ENCODE measurements around the gene MAB21L2.

MAB21L2 gene

DNA sequence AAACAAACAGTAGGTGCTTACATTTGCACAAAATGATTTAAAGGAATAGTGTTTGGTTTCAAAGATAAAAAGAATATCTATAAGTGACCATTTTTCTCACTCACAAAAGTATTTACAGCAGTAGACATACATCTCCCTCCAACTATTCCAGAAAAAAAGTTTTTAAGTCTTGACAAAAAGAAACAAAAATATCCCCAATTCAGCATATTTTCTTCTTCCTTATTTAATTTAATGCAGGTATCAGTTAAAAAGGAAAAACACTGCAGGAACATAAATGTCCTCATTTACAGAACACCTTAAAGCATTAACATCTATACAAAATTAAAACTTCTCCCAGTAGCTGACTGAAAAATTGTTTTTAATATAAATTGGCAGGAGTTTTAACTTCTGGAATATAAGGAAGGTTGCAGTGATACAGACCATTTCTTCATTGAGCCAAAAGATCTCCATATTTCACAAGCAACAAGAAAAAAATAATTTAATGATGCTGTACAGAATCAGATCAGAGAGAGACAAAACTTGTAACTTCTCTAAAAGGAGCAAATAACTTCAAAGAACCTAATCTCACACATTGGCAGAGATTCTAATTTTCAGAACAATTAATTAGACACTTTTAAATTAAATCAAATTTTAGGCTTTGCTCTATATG lies 4.3 kb downstream of the MAB21L2 start:
- Histone ChIP-seq H3K27me3 (ENCODE audit: control insufficient read depth, insufficient read depth, low read length) (no peaks in the 10 kb centered on the region), H3K4me2 (ENCODE audit: low read length) (no peak overlapping the region), H3K4me3 (ENCODE audit: low read length) (no peak overlapping the region), H3K36me3 (ENCODE audit: insufficient read depth, low read length) (peaks cover 5% of the 10 kb centered on the region), H3K9ac (ENCODE audit: low read depth, low read length) (no peak overlapping the region), H3K4me1 (ENCODE audit: control insufficient read depth, insufficient read depth, low read length) (no peaks in the 10 kb centered on the region), H3K9me3 (replicated peaks; ENCODE audit: low read length) (no peaks in the 10 kb centered on the region)

- H3K4me2 ChIP-seq (ENCODE audit: low read length): no peak overlapping the region
- no peak overlapping the region for H3K9ac ChIP-seq (ENCODE audit: low read depth, low read length)
- H3K4me3 ChIP-seq (ENCODE audit: low read length): no peak overlapping the region
- H3K27me3 ChIP-seq (ENCODE audit: control insufficient read depth, insufficient read depth, low read length): no peaks in the 10 kb centered on the region
- H3K4me1 ChIP-seq (ENCODE audit: control insufficient read depth, insufficient read depth, low read length): no peaks in the 10 kb centered on the region
- no peaks in the 10 kb centered on the region for H3K9me3 ChIP-seq (replicated peaks; ENCODE audit: low read length)
- H3K36me3 ChIP-seq (ENCODE audit: insufficient read depth, low read length): no peaks in the 10 kb centered on the region
These were observed 6.4 kb downstream of the MAB21L2 start for GRCh38 chr4:150588316-150588715.

DNA sequence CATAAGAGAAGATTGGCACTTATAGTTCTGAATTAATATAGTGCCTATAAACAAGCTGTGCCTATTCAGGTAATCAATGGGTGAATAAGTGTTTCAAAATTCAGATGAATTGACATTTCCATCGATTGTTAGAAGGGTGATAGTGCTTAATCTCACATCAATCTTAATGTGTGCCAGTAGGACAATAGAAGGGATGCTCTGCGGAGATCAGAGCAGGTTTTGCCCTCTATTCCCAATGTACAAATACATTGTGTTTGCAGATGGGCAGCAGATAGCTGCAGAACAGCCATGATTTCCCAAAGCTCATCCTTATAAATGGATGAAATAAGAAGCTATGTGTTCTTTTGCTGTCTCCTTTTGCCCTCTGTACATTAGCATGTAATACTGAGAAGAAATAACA lies 7.2 kb downstream of the MAB21L2 start:
- no peak overlapping the region for H3K4me3 ChIP-seq (ENCODE audit: low read length)
- no peak overlapping the region for H3K4me2 ChIP-seq (ENCODE audit: low read length)
- H3K9ac ChIP-seq (ENCODE audit: low read depth, low read length): no peak overlapping the region
- no peaks in the 10 kb centered on the region for H3K4me1 ChIP-seq (ENCODE audit: control insufficient read depth, insufficient read depth, low read length)
- no peaks in the 10 kb centered on the region for H3K9me3 ChIP-seq (replicated peaks; ENCODE audit: low read length)
- no peaks in the 10 kb centered on the region for H3K36me3 ChIP-seq (ENCODE audit: insufficient read depth, low read length)
- no peaks in the 10 kb centered on the region for H3K27me3 ChIP-seq (ENCODE audit: control insufficient read depth, insufficient read depth, low read length)

- Histone ChIP-seq H3K4me3 (ENCODE audit: low read length) (no peak overlapping the region), H3K4me1 (ENCODE audit: control insufficient read depth, insufficient read depth, low read length) (no peaks in the 10 kb centered on the region), H3K9ac (ENCODE audit: low read depth, low read length) (no peak overlapping the region)
These were observed 8.7 kb downstream of the MAB21L2 start for GRCh38 chr4:150590631-150591030.

GRCh38 chr4:150591406-150591805 lies 9.5 kb downstream of the MAB21L2 start:
- Histone ChIP-seq H3K4me1 (ENCODE audit: control insufficient read depth, insufficient read depth, low read length) (no peaks in the 10 kb centered on the region), H3K9me3 (replicated peaks; ENCODE audit: low read length) (no peaks in the 10 kb centered on the region), H3K36me3 (ENCODE audit: insufficient read depth, low read length) (no peaks in the 10 kb centered on the region), H3K4me2 (ENCODE audit: low read length) (no peak overlapping the region), H3K9ac (ENCODE audit: low read depth, low read length) (no peak overlapping the region), H3K27me3 (ENCODE audit: control insufficient read depth, insufficient read depth, low read length) (no peaks in the 10 kb centered on the region), H3K4me3 (ENCODE audit: low read length) (no peak overlapping the region)

More at GRCh38 chr4:150590631-150591030, 8.7 kb downstream of the MAB21L2 start:
- no peak overlapping the region for H3K4me2 ChIP-seq (ENCODE audit: low read length)
- H3K36me3 ChIP-seq (ENCODE audit: insufficient read depth, low read length): no peaks in the 10 kb centered on the region
- no peaks in the 10 kb centered on the region for H3K9me3 ChIP-seq (replicated peaks; ENCODE audit: low read length)
- H3K27me3 ChIP-seq (ENCODE audit: control insufficient read depth, insufficient read depth, low read length): no peaks in the 10 kb centered on the region

DNA sequence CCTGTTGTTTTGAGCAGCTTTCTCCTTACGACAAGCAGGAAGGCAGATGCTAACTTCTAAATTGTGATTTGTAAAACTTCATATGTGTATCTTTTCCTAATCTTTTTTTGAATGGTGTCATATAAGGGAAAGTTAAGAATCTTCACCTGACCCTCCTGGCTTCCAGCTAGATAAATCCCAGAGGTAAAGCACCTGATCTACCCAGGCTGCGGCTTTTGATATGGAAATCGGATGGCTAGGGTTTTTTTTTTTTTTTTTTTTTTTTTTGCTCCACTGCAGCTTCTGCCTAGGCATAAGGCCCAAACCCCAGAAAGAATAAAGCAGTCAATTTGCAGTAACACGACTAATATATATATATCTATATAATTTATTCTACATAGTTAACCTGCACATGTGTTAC lies 10.0 kb downstream of the MAB21L2 start:
- H3K4me1 ChIP-seq (ENCODE audit: control insufficient read depth, insufficient read depth, low read length): no peaks in the 10 kb centered on the region
- no peak overlapping the region for H3K9ac ChIP-seq (ENCODE audit: low read depth, low read length)
- H3K36me3 ChIP-seq (ENCODE audit: insufficient read depth, low read length): no peaks in the 10 kb centered on the region
- H3K9me3 ChIP-seq (replicated peaks; ENCODE audit: low read length): no peaks in the 10 kb centered on the region
- no peak overlapping the region for H3K4me3 ChIP-seq (ENCODE audit: low read length)
- H3K27me3 ChIP-seq (ENCODE audit: control insufficient read depth, insufficient read depth, low read length): no peaks in the 10 kb centered on the region
- H3K4me2 ChIP-seq (ENCODE audit: low read length): no peak overlapping the region

- H3K27me3 ChIP-seq (ENCODE audit: control insufficient read depth, insufficient read depth, low read length): no peaks in the 10 kb centered on the region
- no peak overlapping the region for H3K9ac ChIP-seq (ENCODE audit: low read depth, low read length)
These were observed 12.0 kb downstream of the MAB21L2 start for GRCh38 chr4:150593996-150594395.

GRCh38 chr4:150598909-150599308 lies 17.0 kb downstream of the MAB21L2 start:
- no peak overlapping the region for H3K4me3 ChIP-seq (ENCODE audit: low read length)
- H3K4me2 ChIP-seq (ENCODE audit: low read length): no peak overlapping the region
- no peak overlapping the region for H3K9ac ChIP-seq (ENCODE audit: low read depth, low read length)
- H3K9me3 ChIP-seq (replicated peaks; ENCODE audit: low read length): no peaks in the 10 kb centered on the region
- no peaks in the 10 kb centered on the region for H3K27me3 ChIP-seq (ENCODE audit: control insufficient read depth, insufficient read depth, low read length)
- no peaks in the 10 kb centered on the region for H3K36me3 ChIP-seq (ENCODE audit: insufficient read depth, low read length)
- no peaks in the 10 kb centered on the region for H3K4me1 ChIP-seq (ENCODE audit: control insufficient read depth, insufficient read depth, low read length)

More at GRCh38 chr4:150593996-150594395, 12.0 kb downstream of the MAB21L2 start:
- H3K4me2 ChIP-seq (ENCODE audit: low read length): no peak overlapping the region
- H3K36me3 ChIP-seq (ENCODE audit: insufficient read depth, low read length): no peaks in the 10 kb centered on the region
- no peaks in the 10 kb centered on the region for H3K9me3 ChIP-seq (replicated peaks; ENCODE audit: low read length)
- no peaks in the 10 kb centered on the region for H3K4me1 ChIP-seq (ENCODE audit: control insufficient read depth, insufficient read depth, low read length)
- no peak overlapping the region for H3K4me3 ChIP-seq (ENCODE audit: low read length)

DNA sequence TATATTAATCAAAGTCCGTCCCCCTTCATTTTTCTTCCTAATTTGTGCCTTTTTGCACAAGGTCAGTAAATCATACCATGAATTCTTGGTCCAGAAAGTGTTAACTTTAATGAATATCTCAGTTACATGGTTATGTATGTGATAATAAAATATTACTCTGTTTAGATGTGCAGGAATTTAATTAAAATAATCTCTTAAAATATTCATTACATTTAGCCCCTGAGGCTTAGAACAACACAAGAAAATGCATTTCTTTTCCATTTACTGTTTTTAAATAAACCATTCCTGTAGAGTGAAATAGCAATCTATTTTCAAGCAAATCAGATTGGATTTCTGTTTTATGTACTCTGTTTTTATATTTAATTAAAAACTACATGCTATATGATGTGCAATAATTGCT lies 17.6 kb downstream of the MAB21L2 start:
- H3K9ac ChIP-seq (ENCODE audit: low read depth, low read length): no peak overlapping the region
- no peaks in the 10 kb centered on the region for H3K9me3 ChIP-seq (replicated peaks; ENCODE audit: low read length)
- no peak overlapping the region for H3K4me2 ChIP-seq (ENCODE audit: low read length)
- H3K4me1 ChIP-seq (ENCODE audit: control insufficient read depth, insufficient read depth, low read length): no peaks in the 10 kb centered on the region
- no peaks in the 10 kb centered on the region for H3K27me3 ChIP-seq (ENCODE audit: control insufficient read depth, insufficient read depth, low read length)
- H3K4me3 ChIP-seq (ENCODE audit: low read length): no peak overlapping the region
- no peaks in the 10 kb centered on the region for H3K36me3 ChIP-seq (ENCODE audit: insufficient read depth, low read length)

GRCh38 chr4:150600812-150601445 lies 19.0 kb downstream of the MAB21L2 start:
- Histone ChIP-seq H3K9me3 (replicated peaks; ENCODE audit: low read length) (no peaks in the 10 kb centered on the region), H3K4me2 (ENCODE audit: low read length) (no peak overlapping the region), H3K4me3 (ENCODE audit: low read length) (no peak overlapping the region), H3K4me1 (ENCODE audit: control insufficient read depth, insufficient read depth, low read length) (no peaks in the 10 kb centered on the region), H3K36me3 (ENCODE audit: insufficient read depth, low read length) (no peaks in the 10 kb centered on the region), H3K9ac (ENCODE audit: low read depth, low read length) (no peak overlapping the region), H3K27me3 (ENCODE audit: control insufficient read depth, insufficient read depth, low read length) (no peaks in the 10 kb centered on the region)

GRCh38 chr4:150609131-150609530 lies 27.2 kb downstream of the MAB21L2 start:
- no peaks in the 10 kb centered on the region for H3K4me1 ChIP-seq (ENCODE audit: control insufficient read depth, insufficient read depth, low read length)
- no peak overlapping the region for H3K4me2 ChIP-seq (ENCODE audit: low read length)
- H3K9me3 ChIP-seq (replicated peaks; ENCODE audit: low read length): no peaks in the 10 kb centered on the region
- no peak overlapping the region for H3K9ac ChIP-seq (ENCODE audit: low read depth, low read length)
- H3K27me3 ChIP-seq (ENCODE audit: control insufficient read depth, insufficient read depth, low read length): no peaks in the 10 kb centered on the region
- no peaks in the 10 kb centered on the region for H3K36me3 ChIP-seq (ENCODE audit: insufficient read depth, low read length)
- no peak overlapping the region for H3K4me3 ChIP-seq (ENCODE audit: low read length)

DNA sequence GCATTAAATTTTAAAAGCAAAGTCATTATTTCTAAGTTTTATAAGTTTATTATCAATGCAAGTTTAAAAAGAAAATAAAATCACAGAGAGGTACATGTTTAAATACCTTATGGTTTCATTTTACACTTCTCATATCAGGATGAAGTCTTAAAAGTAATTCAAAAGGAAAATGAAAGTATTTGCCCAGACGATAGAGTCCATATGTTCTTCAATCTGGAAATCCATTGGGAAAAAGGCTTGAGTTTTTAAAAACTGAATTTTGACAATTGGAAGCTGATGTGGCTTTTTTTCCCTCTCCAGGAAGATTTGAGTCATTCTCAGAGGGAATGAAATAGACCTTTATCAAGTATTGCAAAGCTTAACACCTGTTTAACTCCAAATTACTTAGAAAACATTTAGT lies 37.1 kb downstream of the MAB21L2 start:
- H3K9ac ChIP-seq (ENCODE audit: low read depth, low read length): no peak overlapping the region
- H3K36me3 ChIP-seq (ENCODE audit: insufficient read depth, low read length): no peaks in the 10 kb centered on the region
- H3K4me1 ChIP-seq (ENCODE audit: control insufficient read depth, insufficient read depth, low read length): no peaks in the 10 kb centered on the region
- H3K9me3 ChIP-seq (replicated peaks; ENCODE audit: low read length): no peaks in the 10 kb centered on the region
- H3K4me2 ChIP-seq (ENCODE audit: low read length): no peak overlapping the region
- no peak overlapping the region for H3K4me3 ChIP-seq (ENCODE audit: low read length)
- no peaks in the 10 kb centered on the region for H3K27me3 ChIP-seq (ENCODE audit: control insufficient read depth, insufficient read depth, low read length)
